ENCODE measurements around the gene ZNF778.

GRCh38 chr16:89210904-89211515 lies 6.5 kb upstream of the ZNF778 start:
- TF ChIP-seq CTCF (IDR thresholded peaks at IDR 0.05; ENCODE audit: poor library complexity) = no peak
- no peak for TF ChIP-seq EZH2 (IDR thresholded peaks at IDR 0.05; ENCODE audit: borderline replicate concordance)
- TF ChIP-seq EZH2phosphoT487 (IDR thresholded peaks at IDR 0.05; ENCODE audit: low read depth, severe bottlenecking, unreplicated experiment) = no peak

Measured in hepatocyte (in vitro differentiated cells).